RPMI8226 (cell line): ENCODE data around the gene PPP1R15B.
A peak's percentile ranks its signal among the peaks of the same experiment; 100 is the strongest.

ENCODE experiments used
- DNase-seq: peaks from one replicate; pipeline ENCODE4 v3.0.0-alpha.2; 2015

Gene PPP1R15B

DNA sequence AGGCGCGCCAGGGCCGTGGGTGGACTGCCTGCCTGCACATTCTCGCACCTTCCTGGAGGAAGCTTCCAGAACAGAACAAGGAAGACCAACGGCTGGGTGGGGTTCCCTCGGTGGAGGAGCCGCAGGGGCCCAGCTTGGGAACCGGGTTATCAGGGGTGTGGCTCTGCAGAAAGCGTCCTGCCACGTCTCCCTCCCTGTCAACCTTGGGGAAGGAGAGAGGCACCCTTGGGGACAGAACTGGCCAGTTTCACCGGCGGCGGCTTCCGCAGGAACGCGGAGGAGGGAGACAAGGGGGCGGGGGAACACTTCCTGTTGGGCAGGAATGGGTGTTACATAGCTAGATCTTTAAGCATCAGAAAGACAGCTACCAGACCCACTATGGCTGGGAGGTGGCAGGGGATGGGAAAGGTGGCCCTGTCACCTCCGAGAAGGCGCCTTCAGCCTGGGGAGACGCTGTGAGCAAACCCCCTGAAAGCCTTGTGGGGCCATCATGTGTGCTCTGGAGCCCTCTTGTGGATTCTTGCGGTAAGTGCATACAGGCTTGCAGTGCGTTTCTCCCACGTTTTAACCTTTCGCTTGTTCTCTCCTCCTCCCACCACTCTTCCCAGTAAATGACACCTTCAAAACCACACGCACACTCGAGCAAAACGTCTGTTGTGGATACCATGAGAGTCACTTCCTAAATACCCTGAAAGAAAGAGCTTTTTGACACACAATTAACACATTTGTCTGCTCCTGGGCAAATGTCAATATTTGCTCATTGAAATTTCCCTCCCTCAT is 48.1 kb downstream of the PPP1R15B start:
- DNase-seq = peak; percentile 80

DNA sequence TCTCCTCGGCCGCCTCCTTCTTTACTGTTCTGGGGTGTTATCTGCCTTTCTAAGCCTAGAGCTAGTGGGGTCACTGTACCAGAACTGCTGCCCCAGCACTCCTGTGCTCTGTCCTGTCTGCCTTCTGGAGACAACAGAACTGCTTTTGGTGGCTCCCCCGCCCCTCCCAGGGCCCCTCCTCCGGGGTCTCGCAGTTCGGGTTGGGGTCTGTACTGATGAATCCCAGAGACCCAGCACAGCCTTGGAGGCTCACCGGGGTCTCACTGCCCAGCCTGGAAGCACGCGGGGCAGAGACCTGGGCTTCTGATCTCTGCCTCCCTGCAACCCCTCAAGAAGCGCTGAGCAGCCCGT is 48.7 kb downstream of the PPP1R15B start:
- no peak for DNase-seq

DNA sequence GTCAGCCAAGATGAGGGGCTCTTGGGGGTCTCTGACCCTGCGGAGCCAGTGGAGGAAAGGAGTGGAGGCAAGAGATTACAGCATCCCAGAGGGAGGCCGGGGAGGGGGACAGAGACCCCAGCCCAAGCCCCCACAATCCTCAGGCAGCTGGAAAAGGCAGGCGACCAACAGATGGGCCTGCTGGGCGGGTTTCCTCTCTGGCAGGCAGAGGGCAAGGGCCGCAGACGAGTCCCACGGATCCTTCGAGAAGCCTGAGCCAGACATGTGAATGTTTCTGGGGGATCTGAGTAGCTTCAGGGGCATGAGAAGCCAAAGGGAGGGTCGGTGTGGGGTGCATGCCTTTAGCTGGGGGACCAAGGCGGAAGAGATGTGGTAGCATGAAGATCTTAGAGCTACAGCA is 49.8 kb downstream of the PPP1R15B start:
- no peak for DNase-seq

DNA sequence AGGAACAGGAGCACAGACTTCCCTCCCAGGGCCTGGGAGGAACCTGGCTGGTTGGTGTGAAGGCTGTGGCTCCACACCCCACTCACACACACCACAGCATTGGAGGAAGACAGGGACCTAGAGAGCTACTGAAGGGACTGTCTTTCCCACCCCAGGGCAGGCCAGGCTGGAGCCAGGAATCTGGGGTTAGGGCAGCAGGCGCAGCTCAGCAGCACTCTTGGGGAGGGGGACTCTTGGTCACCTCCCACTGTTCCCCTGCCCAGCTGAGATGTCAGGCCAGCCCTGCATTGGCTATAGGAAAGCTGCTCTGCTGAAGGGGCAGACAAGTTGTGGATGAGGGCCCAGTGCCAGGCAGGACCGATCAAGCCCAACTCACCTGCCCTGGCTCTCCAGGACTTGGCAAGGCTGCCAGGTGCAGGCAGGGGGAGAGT is 50.3 kb downstream of the PPP1R15B start:
- DNase-seq = no peak

DNA sequence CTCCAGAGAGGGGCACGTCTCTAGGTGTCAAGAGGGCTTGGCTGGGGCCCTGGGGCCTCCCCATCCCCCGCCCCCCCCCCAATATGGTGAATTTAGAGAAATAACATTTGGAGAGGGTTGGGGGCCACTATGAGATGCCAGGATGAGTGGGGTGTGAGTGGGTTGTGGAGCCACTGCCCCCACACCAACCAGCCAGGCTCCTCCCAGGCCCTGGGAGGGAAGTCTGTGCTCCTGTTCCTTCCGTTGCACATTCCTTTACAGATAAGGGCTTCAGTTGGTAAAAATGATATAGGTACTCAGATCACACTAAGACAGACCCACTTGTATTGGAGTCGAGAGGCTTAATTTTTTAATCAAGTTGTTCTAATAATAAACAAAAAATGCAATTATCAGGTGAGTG is 51.3 kb downstream of the PPP1R15B start:
- DNase-seq = no peak

DNA sequence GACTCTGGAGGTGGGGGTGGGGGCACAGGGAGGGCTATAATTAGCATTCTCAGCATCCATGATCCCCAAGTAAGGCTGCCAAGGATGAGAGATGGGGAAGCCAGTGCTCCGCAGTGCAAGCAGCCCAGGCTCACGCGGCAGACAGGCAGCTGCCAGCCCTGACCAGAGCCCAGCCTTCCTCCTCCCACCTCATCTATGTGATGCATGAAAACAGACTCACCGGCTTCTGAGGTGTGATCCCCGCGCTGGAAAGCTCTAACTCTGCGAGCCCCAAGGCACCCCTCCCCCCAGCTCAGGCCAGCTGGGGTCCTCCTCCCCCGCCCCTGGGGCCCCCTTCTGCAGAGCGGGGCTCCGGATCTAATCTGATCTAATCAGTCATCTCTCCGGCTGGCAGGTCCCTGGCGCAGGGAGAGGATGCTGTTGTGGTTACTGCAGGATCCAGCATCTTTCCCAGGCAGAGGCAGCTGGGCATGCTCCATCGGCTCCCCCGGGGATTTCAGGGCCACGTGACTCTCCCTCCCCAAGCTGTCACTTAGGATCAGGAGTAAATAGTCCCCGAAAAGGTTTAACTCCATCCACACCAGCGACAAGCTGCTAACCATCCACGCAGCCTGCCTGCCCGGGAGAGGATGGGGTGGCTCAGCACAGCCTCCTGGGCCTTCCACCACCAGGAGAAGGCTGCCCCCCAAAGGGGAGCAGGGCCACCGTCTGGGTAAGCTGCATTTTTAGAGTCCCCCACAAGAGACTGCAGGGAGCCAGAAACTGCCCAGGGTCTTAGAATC is 52.0 kb downstream of the PPP1R15B start, which contains the start of gene PLEKHA6:
PLEKHA6 (minus strand) TSS at position 456 of the 782 bp plus-strand sequence. CDS start 86,202 bp downstream, outside the sequence.
- DNase-seq = no peak

DNA sequence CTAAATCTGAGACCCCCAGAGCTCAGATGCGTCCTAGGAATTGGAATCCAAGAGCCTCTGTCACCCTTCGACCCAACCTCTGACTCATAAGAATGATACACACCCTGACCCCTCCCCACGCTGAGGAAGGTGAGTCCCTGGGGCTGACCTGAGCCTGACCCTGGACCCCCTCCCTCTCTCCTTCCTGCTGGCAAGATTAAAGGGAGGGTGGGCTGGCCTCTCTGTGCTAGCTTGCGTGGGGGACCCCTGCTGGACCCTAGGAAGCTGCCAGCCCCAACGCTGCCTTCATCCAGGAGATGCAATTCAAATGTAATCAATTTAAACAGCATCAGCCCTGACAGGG is 52.5 kb downstream of the PPP1R15B start:
- no peak for DNase-seq

DNA sequence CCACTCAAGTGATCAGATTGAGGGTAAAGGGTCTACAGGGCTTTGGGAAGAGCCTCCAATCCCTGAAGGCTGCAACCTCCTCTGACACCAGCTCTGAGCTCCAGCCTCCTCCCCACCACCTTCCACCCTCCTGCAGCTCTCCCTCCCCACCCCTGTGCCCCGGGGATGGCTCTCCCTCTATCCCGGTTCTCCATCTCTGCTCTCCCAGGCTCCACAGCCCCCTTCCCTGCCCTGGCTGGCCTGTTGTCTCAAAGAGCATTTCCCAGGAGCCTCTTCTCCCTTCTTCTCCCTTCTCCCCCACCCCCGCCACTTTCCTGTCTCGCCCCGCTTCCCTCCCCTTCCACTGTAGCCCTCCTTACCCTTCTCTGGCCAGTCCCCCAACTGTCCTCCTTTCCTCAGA is 53.0 kb downstream of the PPP1R15B start:
- DNase-seq = no peak

DNA sequence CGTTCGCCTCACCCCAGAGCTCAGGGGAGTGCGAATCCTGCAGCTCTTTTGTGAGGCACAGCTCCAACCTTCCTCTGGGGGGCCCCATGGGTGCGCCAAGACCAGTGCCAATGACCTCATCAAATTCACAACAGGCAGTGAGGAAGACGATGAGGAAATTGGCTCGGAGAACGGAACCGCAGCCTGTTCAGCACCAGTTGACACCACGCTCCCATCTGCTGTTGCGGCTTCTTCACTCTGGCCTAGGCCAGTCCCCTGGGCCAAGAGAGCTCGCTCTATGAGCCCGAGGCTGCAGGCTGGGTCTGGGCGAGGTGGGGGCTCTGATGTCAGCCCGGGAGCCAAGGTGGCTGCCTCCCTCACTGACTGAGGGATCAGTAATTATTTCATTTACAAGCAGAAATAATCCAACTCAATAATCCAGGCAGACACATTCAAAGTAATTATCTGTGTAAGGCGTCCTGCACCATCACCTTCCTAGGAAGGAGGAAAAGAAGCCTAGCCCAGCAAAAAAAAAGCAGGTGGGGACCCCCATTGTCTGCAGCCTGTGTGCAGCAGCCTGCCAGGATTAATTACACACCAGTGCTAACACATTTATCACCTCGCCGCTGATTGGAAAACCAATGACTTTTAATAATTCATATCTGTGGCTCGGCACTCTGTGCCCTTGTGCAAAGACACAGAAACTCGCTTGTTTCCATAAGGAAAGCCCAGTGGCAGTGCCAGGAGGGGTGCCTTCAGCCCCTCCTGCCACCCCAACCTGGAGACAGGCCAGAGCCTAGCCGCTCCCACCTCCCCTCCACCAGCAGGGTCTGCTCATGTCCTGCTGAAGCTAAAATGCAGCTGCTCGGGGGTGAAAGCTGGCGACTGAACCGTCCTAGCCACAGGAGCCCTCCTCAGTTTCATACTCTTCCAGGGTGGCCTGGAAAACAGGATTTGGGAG is 53.8 kb downstream of the PPP1R15B start:
- peak; percentile 46 for DNase-seq

DNA sequence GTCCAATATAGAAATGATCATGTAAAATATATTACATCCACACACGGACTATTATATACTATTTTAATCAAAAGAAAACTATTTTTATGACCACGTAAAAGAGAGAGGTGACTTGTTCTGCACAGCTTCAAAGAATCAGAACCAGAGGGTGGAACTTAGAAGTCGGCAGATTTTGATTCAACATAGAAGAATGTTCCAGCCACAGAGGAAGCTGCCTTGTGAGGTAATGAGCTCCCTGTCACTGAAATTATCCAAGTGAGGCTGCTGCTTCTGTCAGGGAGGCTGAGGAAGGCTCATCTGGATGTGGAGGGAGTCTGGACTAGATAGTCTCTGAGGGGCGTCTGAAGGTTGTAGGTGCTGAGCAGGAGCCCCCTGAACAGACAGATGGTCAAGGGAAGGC is 54.6 kb downstream of the PPP1R15B start:
- DNase-seq = no peak

DNA sequence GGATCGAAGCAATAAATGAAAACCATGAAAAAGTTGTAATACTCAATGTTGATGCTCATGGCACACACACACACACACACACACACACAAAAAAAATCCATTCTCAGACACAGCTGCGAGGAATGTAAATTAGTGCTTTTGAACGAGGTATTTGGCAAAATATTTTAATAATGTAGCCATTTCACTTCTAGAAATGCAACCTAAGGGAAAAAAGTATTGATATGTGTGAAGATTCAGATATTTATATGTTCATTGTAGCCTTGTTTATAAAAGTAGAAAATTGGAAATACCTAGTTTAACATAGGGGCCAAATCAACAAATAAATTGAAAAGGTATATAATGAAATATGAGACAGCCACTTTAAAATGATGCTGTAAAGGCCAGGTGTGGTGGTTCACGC is 55.7 kb downstream of the PPP1R15B start:
- DNase-seq = no peak

DNA sequence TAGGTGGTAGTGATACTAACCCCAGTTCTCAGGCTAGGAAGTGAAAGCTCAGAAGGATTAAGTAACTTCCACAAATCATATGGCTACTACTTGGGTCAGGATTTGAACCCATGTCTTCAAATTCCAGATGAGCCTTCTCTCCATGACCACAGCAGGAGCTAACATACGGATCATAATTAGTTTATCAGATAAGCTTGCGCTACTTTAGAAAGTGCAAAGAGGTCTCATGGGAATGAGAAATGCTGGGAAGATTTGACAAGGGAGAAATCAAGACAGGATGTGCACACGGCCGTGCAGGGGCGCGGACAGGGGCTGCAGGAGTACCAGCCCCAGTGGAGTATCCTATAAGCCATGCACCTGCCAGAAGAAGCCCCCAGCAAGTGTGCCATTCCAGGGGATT is 57.0 kb downstream of the PPP1R15B start:
- no peak for DNase-seq
